Measurements from ENCODE around the gene TNC.

Gene TNC

GRCh38 chr9:115012486-115012885 lies 105.5 kb downstream of the TNC start:
- TF ChIP-seq, protein P1, sequence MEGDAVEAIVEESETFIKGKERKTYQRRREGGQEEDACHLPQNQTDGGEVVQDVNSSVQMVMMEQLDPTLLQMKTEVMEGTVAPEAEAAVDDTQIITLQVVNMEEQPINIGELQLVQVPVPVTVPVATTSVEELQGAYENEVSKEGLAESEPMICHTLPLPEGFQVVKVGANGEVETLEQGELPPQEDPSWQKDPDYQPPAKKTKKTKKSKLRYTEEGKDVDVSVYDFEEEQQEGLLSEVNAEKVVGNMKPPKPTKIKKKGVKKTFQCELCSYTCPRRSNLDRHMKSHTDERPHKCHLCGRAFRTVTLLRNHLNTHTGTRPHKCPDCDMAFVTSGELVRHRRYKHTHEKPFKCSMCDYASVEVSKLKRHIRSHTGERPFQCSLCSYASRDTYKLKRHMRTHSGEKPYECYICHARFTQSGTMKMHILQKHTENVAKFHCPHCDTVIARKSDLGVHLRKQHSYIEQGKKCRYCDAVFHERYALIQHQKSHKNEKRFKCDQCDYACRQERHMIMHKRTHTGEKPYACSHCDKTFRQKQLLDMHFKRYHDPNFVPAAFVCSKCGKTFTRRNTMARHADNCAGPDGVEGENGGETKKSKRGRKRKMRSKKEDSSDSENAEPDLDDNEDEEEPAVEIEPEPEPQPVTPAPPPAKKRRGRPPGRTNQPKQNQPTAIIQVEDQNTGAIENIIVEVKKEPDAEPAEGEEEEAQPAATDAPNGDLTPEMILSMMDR (conservative IDR thresholded peaks at IDR 0.05), result no peak
- no peak overlapping the region for H3K27ac ChIP-seq

DNA sequence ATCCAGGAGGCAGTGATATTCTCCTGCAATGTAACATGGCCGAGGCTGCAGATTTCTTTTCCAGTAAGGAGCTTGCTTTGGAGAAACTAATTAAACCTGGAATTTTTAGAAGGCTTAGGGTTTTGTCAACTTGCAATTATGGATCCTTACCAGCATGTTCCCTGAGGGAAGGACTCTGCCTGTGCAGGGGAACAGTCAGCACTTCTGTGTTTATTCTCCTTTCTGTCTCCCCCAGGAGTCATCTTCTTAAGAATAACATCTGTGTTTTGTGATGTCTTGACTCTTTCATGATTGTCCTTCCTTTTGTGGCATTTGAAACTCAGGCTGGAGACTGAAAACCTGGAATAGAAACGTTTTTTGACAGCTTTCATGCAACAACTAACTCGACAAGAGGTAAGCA lies 107.1 kb downstream of the TNC start:
- TF ChIP-seq, protein P1 (conservative IDR thresholded peaks at IDR 0.05), result no peak
- no peak overlapping the region for H3K27ac ChIP-seq

DNA sequence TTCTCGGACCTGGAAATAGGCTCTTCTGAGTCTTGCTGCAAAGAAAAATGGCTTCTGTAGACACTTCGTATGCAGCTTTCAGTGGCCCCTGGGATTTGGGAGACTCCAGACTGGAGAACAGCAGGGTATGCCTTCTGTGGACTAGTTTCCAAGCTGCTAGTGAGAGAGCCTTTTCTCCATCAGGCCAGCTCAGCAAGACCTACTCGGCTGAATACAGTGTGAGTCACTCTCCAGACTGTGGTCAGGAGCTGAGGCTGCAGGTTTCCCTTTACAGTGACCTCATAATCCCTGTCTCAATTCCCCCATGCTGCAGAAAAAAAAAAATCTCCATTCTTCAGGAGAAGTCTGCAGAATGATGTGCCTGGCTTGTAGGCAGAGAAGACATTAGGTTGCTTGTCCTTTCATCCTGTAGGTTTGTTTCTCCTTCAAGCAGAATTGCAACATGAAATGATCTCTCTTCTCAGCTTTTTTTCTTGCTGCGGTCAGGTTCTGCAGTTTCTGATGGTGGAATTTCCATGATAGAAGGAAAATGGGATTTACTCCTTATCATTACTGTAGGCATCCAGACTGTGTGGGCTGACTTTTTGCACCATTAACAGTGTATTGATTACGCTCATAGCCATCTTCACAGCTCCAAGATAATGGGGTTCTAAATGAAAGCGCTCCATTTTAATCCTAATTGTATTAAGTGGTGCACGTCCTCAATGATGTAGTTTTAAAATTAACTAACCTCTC lies 109.3 kb downstream of the TNC start:
- H3K27ac ChIP-seq, result no peak overlapping the region
- TF ChIP-seq, protein P1 (conservative IDR thresholded peaks at IDR 0.05), result no peak

DNA sequence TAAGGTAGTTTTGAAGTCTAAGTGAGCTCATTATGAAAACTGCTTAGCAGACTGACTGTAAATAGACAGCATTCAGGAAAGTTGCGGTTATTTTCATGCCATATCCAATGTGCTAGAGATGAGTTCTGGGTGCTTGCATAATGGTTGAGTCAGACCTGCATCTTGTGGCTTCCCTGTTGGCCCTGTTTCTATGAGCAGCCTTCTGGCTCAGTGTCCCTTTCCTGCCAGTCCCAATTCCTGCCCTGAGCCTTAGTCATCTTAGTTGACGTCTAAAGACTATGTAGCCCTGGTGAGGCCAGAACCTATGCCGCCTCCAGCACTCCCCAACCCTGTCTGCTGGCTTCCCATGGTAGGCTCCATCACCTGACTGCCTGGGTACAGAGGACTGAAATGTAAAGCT lies 111.3 kb downstream of the TNC start:
- TF ChIP-seq, protein P1 (conservative IDR thresholded peaks at IDR 0.05), result no peak
- H3K27ac ChIP-seq, result no peak overlapping the region

DNA sequence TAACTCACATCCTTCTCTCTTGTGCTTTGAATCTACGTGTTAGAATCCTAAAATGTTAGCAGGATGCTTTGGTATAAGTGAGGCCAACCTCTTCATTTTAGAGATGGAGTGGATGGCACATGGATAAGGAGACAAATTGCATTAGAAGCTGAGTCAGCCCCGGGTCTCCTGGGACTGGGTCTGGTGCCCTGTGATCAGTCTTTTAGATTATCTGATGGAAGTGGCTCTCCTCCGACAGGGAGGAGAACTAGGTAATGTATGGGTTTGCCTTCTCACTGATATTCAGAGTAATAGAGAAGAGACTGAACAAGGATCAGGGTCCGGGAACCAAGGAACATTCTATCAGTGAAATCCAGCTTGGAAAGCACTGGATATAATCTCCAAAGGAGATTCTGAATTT lies 112.6 kb downstream of the TNC start:
- no peak overlapping the region for H3K27ac ChIP-seq
- TF ChIP-seq, protein P1 (conservative IDR thresholded peaks at IDR 0.05), result no peak

- no peak overlapping the region for H3K27ac ChIP-seq
These were observed 113.4 kb downstream of the TNC start for GRCh38 chr9:115004545-115004944.

GRCh38 chr9:115002371-115003120 lies 115.4 kb downstream of the TNC start:
- TF ChIP-seq, protein P1 (conservative IDR thresholded peaks at IDR 0.05), result no peak
- H3K27ac ChIP-seq, result 0 out of 2 replicates have a peak overlapping the region, but pooled peaks have one; percentile 8

More at GRCh38 chr9:115004545-115004944, 113.4 kb downstream of the TNC start:
- TF ChIP-seq, protein P1 (conservative IDR thresholded peaks at IDR 0.05), result no peak
